ENCODE data around the gene ADRM1. TPM values are rescaled to one million over a fixed set of nuclear protein-coding genes. Genes with fewer than 3 reads are reported as not detected.
A peak's percentile ranks its signal among the peaks of the same experiment; 100 is the strongest.

The ADRM1 gene
- total and polyA plus RNA-seq, 2 of the 4 experiments (the other 2 are of a cell fraction), result 103 to 149 TPM

DNA sequence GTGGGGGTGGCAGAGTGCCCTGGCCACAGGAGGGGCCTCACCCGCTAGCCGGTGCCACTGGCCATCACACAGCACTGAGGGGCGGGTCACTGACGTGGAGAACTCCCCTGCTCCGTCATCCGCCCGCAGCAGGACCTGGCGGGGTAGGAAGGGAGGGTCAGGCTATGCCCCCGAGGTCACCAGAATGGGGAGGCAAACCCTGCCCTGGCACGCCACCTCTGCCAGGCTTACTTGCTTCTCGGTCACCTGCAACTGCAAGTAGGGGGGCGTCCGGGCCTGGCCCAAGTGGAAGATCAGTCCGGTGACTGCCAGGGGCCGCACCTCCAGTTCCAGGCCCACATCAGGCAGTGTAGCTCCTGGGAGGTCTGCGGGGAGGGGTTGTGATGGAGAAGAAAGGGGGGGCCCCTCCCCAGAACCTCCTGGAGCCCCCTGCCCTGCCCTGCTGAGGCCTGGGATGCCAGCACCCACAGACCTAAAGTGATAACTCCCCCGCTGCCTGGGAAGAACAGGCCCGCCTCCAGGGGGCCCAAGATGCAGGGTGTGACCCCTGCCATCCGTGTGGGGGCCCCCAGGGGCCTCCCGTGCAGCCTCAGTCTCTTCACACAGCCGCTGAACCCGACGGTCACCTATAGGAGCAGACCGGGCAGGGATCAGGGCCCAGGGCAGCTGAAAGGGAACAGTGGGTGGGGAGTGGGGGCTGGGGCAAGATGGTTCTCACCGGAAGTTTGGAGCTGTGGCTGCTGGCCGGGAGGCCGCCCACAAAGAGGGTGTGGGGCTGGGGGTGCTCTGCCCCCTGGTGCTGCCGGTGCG lies 7.4 kb downstream of the ADRM1 start:
- Histone ChIP-seq H3K4me1 (ENCODE audit: control insufficient read depth, insufficient read depth, low read length) (peaks cover 2% of the 10 kb centered on the region; the same call in 1 of the 2 replicates), H2BK5ac (ENCODE audit: low read depth, low read length, poor library complexity, severe bottlenecking) (no peak overlapping the region), H3K18ac (ENCODE audit: low read depth, low read length) (no peak overlapping the region), H2AK5ac (ENCODE audit: low read depth, low read length) (no peak overlapping the region), H3K36me3 (ENCODE audit: control insufficient read depth, insufficient read depth, low read length) (peaks cover 64% of the 10 kb centered on the region), H2BK20ac (ENCODE audit: low read depth, low read length) (no peak overlapping the region), H3K27ac (ENCODE audit: insufficient read depth, low read length) (no peak overlapping the region), H3K4ac (ENCODE audit: low read depth, low read length) (no peak overlapping the region), H2AFZ (replicated peaks; ENCODE audit: low read length, poor library complexity) (peak overlapping the region; percentile 41), H3K4me3 (ENCODE audit: insufficient read depth, low read depth, low read length) (no peak overlapping the region), H4K20me1 (ENCODE audit: insufficient read depth, low read length) (peaks cover 21% of the 10 kb centered on the region), H4K91ac (ENCODE audit: insufficient read depth, low read depth, low read length) (no peak overlapping the region), H4K5ac (ENCODE audit: low read depth, low read length) (no peak overlapping the region), H3K56ac (ENCODE audit: extremely low read depth, insufficient read depth, low read length) (no peak overlapping the region), H3K14ac (replicated peaks; ENCODE audit: low read depth, low read length) (no peak overlapping the region), H3K9ac (ENCODE audit: low read depth, low read length) (no peak overlapping the region), H3K23ac (ENCODE audit: low read depth, low read length) (no peak overlapping the region), H2AK9ac (replicated peaks; ENCODE audit: low read depth, low read length, poor library complexity) (peak overlapping the region; percentile 76), H3K79me1 (ENCODE audit: low read depth in 1 of 2, low read length in 2 of 2) (peaks cover 0 to 12% of the 10 kb centered on the region in 2 experiments; a peak in 1 of 4 replicates), H3K9me1 (ENCODE audit: insufficient read depth, low read length) (no peaks in the 10 kb centered on the region), H4K8ac (ENCODE audit: low read depth in 2 of 2, low read length in 2 of 2) (no peak overlapping the region), H2BK120ac (ENCODE audit: low read depth, low read length) (no peak overlapping the region), H3K4me2 (ENCODE audit: low read depth, low read length) (no peak overlapping the region), H3K27me3 (ENCODE audit: control insufficient read depth, insufficient read depth, low read length) (no peaks in the 10 kb centered on the region), H3K9me3 (ENCODE audit: control insufficient read depth, insufficient read depth, low read length) (no peaks in the 10 kb centered on the region), H2BK15ac (ENCODE audit: low read depth, low read length) (no peak overlapping the region)
- dilution Hi-C loops (cut with HindIII; ENCODE audit: low sequenced_read_pairs, unreplicated experiment), result no loop called here
- CTCF ChIA-PET, result no interaction called here
- intact Hi-C loops (cut with micrococcal nuclease), result loop anchor here (10.0 kb wide), 1 partner anchor 185 kb away; no protein-coding TSS in a partner anchor
- TF ChIP-seq ELK1 (IDR thresholded peaks at IDR 0.05; ENCODE audit: borderline replicate concordance, low read depth, low read length), result no peak
- TF ChIP-seq SMC3 (IDR thresholded peaks at IDR 0.05; ENCODE audit: low read depth, low read length), result no peak
- no peak for TF ChIP-seq BHLHE40 (IDR thresholded peaks at IDR 0.05; ENCODE audit: low read depth, low read length)
- no peak for TF ChIP-seq MAZ (IDR thresholded peaks at IDR 0.05; ENCODE audit: borderline replicate concordance, low read depth, low read length)
- no peak for TF ChIP-seq MAFK (IDR thresholded peaks at IDR 0.05; ENCODE audit: low read depth, low read length)
- TF ChIP-seq NFE2L2 (IDR thresholded peaks at IDR 0.05; ENCODE audit: low read depth, low read length), result no peak
- no peak for TF ChIP-seq RCOR1 (IDR thresholded peaks at IDR 0.05; ENCODE audit: insufficient replicate concordance, low read length)
- TF ChIP-seq, protein P1, sequence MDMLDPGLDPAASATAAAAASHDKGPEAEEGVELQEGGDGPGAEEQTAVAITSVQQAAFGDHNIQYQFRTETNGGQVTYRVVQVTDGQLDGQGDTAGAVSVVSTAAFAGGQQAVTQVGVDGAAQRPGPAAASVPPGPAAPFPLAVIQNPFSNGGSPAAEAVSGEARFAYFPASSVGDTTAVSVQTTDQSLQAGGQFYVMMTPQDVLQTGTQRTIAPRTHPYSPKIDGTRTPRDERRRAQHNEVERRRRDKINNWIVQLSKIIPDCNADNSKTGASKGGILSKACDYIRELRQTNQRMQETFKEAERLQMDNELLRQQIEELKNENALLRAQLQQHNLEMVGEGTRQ (IDR thresholded peaks at IDR 0.05; ENCODE audit: low read depth, low read length), result no peak
- no peak for TF ChIP-seq FOS (IDR thresholded peaks at IDR 0.05; ENCODE audit: low read depth, low read length)
- no peak for TF ChIP-seq CEBPB (IDR thresholded peaks at IDR 0.05; ENCODE audit: low read depth, low read length)
- no peak for TF ChIP-seq RFX5 (IDR thresholded peaks at IDR 0.05; ENCODE audit: low read depth, low read length)
- no peak for TF ChIP-seq RAD21 (IDR thresholded peaks at IDR 0.05; ENCODE audit: low read length)
- TF ChIP-seq POLR2A (IDR thresholded peaks at IDR 0.05; ENCODE audit: low read depth, low read length), result no peak
- TF ChIP-seq, protein P2, sequence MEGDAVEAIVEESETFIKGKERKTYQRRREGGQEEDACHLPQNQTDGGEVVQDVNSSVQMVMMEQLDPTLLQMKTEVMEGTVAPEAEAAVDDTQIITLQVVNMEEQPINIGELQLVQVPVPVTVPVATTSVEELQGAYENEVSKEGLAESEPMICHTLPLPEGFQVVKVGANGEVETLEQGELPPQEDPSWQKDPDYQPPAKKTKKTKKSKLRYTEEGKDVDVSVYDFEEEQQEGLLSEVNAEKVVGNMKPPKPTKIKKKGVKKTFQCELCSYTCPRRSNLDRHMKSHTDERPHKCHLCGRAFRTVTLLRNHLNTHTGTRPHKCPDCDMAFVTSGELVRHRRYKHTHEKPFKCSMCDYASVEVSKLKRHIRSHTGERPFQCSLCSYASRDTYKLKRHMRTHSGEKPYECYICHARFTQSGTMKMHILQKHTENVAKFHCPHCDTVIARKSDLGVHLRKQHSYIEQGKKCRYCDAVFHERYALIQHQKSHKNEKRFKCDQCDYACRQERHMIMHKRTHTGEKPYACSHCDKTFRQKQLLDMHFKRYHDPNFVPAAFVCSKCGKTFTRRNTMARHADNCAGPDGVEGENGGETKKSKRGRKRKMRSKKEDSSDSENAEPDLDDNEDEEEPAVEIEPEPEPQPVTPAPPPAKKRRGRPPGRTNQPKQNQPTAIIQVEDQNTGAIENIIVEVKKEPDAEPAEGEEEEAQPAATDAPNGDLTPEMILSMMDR (conservative IDR thresholded peaks at IDR 0.05; ENCODE audit: low read depth, low read length), result no peak
- TF ChIP-seq CHD1 (IDR thresholded peaks at IDR 0.05; ENCODE audit: low read depth, low read length), result no peak
- DNase-seq (no peak), ATAC-seq (ENCODE audit: low read depth) (no peak; the same call in 1 of the 2 replicates)
- POLR2A ChIA-PET (ENCODE audit: unreplicated experiment), result no interaction called here
- in situ Hi-C loops (cut with MboI; ENCODE audit: low sequenced_read_pairs), result loop anchor here (5.0 kb wide), 1 partner anchor 72 kb away; no protein-coding TSS in a partner anchor
- WGBS, 2 experiments (ENCODE audit: extremely low coverage in 2 of 2, insufficient read length in 1 of 2), result 88% methylated on average over 15 of the region's 29 CpGs; no CpG with 5 or more reads in 1 of the 2 experiments
- BruUV-seq (replicated peaks), result no TSS peak
